Measurements from ENCODE around the gene MAGI2. TPM values are rescaled to one million over a fixed set of nuclear protein-coding genes. Genes with fewer than 3 reads are reported as not detected.

The MAGI2 gene
- polyA plus RNA-seq, 1 experiment: 0.81 TPM

- H3K4me3 ChIP-seq (ENCODE audit: low read depth, low read length): no peak overlapping the region
- no peaks in the 10 kb centered on the region for H3K27me3 ChIP-seq (ENCODE audit: control insufficient read depth, insufficient read depth, low read length)
- POLR2A ChIA-PET: interaction anchor here (0.7 kb wide), 1 partner anchor 170 kb away, joined by 3 read pairs; no protein-coding TSS in a partner anchor
- CTCF ChIA-PET: no interaction called here
- DNase-seq (ENCODE audit: low read depth): no peak
- H3K36me3 ChIP-seq (ENCODE audit: control insufficient read depth, insufficient read depth, low read length): peaks cover 2% of the 10 kb centered on the region; the same call in 1 of the 2 replicates
- no peak for TF ChIP-seq CTCF (IDR thresholded peaks at IDR 0.05; ENCODE audit: insufficient read depth, low read depth, low read length)
Observed at GRCh38 chr7:79459381-79459780, 5.9 kb upstream of the MAGI2 start.

- ChIA-PET CTCF (no interaction called here), POLR2A (no interaction called here)
- peaks cover 2% of the 10 kb centered on the region; the same call in 1 of the 2 replicates for H3K36me3 ChIP-seq (ENCODE audit: control insufficient read depth, insufficient read depth, low read length)
- TF ChIP-seq CTCF (IDR thresholded peaks at IDR 0.05; ENCODE audit: insufficient read depth, low read depth, low read length): no peak
- H3K27me3 ChIP-seq (ENCODE audit: control insufficient read depth, insufficient read depth, low read length): no peaks in the 10 kb centered on the region
- DNase-seq (ENCODE audit: low read depth): no peak
- H3K4me3 ChIP-seq (ENCODE audit: low read depth, low read length): no peak overlapping the region
Observed at GRCh38 chr7:79458796-79459195, 5.3 kb upstream of the MAGI2 start.

- CTCF ChIA-PET: interaction anchor here (1.3 to 2.0 kb wide), 2 partner anchors 157 to 286 kb away, joined by 5 to 6 read pairs; no protein-coding TSS in a partner anchor
- Histone ChIP-seq H3K27me3 (ENCODE audit: control insufficient read depth, insufficient read depth, low read length) (no peaks in the 10 kb centered on the region), H3K4me3 (ENCODE audit: low read depth, low read length) (peak overlapping the region; percentile 70), H3K36me3 (ENCODE audit: control insufficient read depth, insufficient read depth, low read length) (peaks cover 2% of the 10 kb centered on the region; the same call in 1 of the 2 replicates)
- no peak for DNase-seq (ENCODE audit: low read depth)
- no peak for TF ChIP-seq CTCF (IDR thresholded peaks at IDR 0.05; ENCODE audit: insufficient read depth, low read depth, low read length)
- POLR2A ChIA-PET: interaction anchor here (0.7 kb wide), 1 partner anchor 79 kb away, joined by 4 read pairs; no protein-coding TSS in a partner anchor
Observed at GRCh38 chr7:79455173-79455790, 1.8 kb upstream of the MAGI2 start.

- H3K36me3 ChIP-seq (ENCODE audit: control insufficient read depth, insufficient read depth, low read length): peaks cover 2% of the 10 kb centered on the region; the same call in 1 of the 2 replicates
- CTCF ChIA-PET: interaction anchor here (1.3 to 2.0 kb wide), 2 partner anchors 156 to 287 kb away, joined by 5 to 6 read pairs; no protein-coding TSS in a partner anchor
- no peak for DNase-seq (ENCODE audit: low read depth)
- peak overlapping the region; percentile 70 for H3K4me3 ChIP-seq (ENCODE audit: low read depth, low read length)
- peak; percentile 20; the same call in 1 of the 2 replicates for TF ChIP-seq CTCF (IDR thresholded peaks at IDR 0.05; ENCODE audit: insufficient read depth, low read depth, low read length)
- no peaks in the 10 kb centered on the region for H3K27me3 ChIP-seq (ENCODE audit: control insufficient read depth, insufficient read depth, low read length)
- POLR2A ChIA-PET: interaction anchor here (0.6 to 0.7 kb wide), 2 partner anchors 80 to 174 kb away, joined by 4 to 9 read pairs; no protein-coding TSS in a partner anchor
Observed at GRCh38 chr7:79454361-79454960, 994 bp upstream of the MAGI2 start.

- H3K27me3 ChIP-seq (ENCODE audit: control insufficient read depth, insufficient read depth, low read length): no peaks in the 10 kb centered on the region
- POLR2A ChIA-PET: interaction anchor here (0.5 kb wide), 1 partner anchor 503 kb away, joined by 3 read pairs; no protein-coding TSS in a partner anchor
Observed at GRCh38 chr7:79453266-79453557, 255 bp downstream of the MAGI2 start.

More at GRCh38 chr7:79453266-79453557, 255 bp downstream of the MAGI2 start:
- Histone ChIP-seq H3K4me3 (ENCODE audit: low read depth, low read length) (peak overlapping the region; percentile 70), H3K36me3 (ENCODE audit: control insufficient read depth, insufficient read depth, low read length) (peaks cover 2% of the 10 kb centered on the region; the same call in 1 of the 2 replicates)
- no peak for DNase-seq (ENCODE audit: low read depth)
- CTCF ChIA-PET: interaction anchor here (0.7 to 2.2 kb wide), 3 partner anchors 19 to 289 kb away, joined by 3 to 6 read pairs (median 5); no protein-coding TSS in a partner anchor
- TF ChIP-seq CTCF (IDR thresholded peaks at IDR 0.05; ENCODE audit: insufficient read depth, low read depth, low read length): no peak

All from BJ (cell line).